BE2C (cell line): ENCODE results near the gene FAM47B. TPM values are rescaled to one million over a fixed set of nuclear protein-coding genes. Genes with fewer than 3 reads are reported as not detected.
A peak's percentile ranks its signal among the peaks of the same experiment; 100 is the strongest.

Experiments
- DNase-seq: peaks from one replicate; pipeline ENCODE4 v3.0.0-alpha.2; 2020
- H3K27me3 ChIP-seq: fragments of 250-450 bp; sonication (Bioruptor Pico); 2 replicates; pipeline ENCODE4 v1.5.1; 2020; ENCODE audit warnings: mild to moderate bottlenecking
- H3K36me3 ChIP-seq: fragments of 250-450 bp; sonication (Bioruptor Pico); 2 replicates; pipeline ENCODE4 v1.5.1; 2020; ENCODE audit warnings: mild to moderate bottlenecking
- H3K4me1 ChIP-seq: fragments of 250-450 bp; sonication (Bioruptor Pico); 2 replicates; pipeline ENCODE4 v1.5.1; 2020
- H3K4me3 ChIP-seq: 2 replicates; pipeline ENCODE4 v1.5.1; 2011; ENCODE audit warnings: low read depth, low read length
- H3K9me3 ChIP-seq: fragments of 250-450 bp; sonication (Bioruptor Pico); 2 replicates; pipeline ENCODE4 v1.5.1; 2020
- CTCF ChIP-seq: IDR thresholded peaks from 2 replicates; pipeline ENCODE4 v1.5.1; 2012; ENCODE audit warnings: mild to moderate bottlenecking, low read depth, low read length
- polyA plus RNA-seq: library from polyadenylated mRNA; unstranded; fragments of >200 nt; gene quantifications from one replicate; pipeline ENCODE4 v1.2.1, GENCODE V29; 2012; ENCODE audit warnings: low read depth, missing spikeins; ENCODE audit not compliant: insufficient read length, insufficient read depth

Gene FAM47B
- polyA plus RNA-seq, result not detected

DNA sequence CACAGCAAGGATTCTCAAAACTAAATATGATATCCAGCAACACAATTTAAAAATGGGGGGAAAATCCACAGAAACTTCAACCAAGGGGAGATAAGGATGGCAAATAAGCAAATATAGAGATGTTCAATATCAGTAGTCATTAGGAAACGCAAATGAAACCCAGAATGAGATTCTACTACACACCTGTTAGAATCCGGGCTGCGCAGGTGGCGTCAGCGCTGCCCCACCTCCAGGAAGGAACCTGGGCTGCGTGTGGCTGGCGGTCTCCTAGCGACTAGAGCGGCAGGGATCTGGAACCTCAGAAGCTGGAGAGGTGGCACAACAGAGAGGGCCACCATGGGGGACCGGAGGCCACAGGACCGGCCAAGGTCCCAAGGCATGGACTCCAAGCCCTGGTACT, at the start of gene FAM47B:
Gene FAM47B (plus strand): TSS at position 301 of the 400 bp plus-strand sequence. CDS start 36 bp downstream, at position 337.
- H3K27me3 ChIP-seq, result no peaks in the 10 kb centered on the region
- no peaks in the 10 kb centered on the region for H3K36me3 ChIP-seq
- no peaks in the 10 kb centered on the region for H3K4me1 ChIP-seq
- H3K9me3 ChIP-seq, result no peaks in the 10 kb centered on the region
- DNase-seq, result no peak
- no peak for TF ChIP-seq CTCF
- no peak within 1 kb of the TSS for H3K4me3 ChIP-seq

GRCh38 chrX:34893741-34894140, 48.9 kb upstream of the FAM47B start:
- no peaks in the 10 kb centered on the region for H3K9me3 ChIP-seq
- no peak overlapping the region for H3K4me3 ChIP-seq
- peak; percentile 40 for TF ChIP-seq CTCF
- no peaks in the 10 kb centered on the region for H3K36me3 ChIP-seq
- no peak for DNase-seq
- H3K4me1 ChIP-seq, result no peaks in the 10 kb centered on the region
- no peaks in the 10 kb centered on the region for H3K27me3 ChIP-seq

- TF ChIP-seq CTCF, result no peak
- no peaks in the 10 kb centered on the region for H3K27me3 ChIP-seq
- no peaks in the 10 kb centered on the region for H3K9me3 ChIP-seq
- H3K36me3 ChIP-seq, result no peaks in the 10 kb centered on the region
- no peak for DNase-seq
- H3K4me3 ChIP-seq, result no peak overlapping the region
- no peaks in the 10 kb centered on the region for H3K4me1 ChIP-seq
Measured at GRCh38 chrX:34900691-34901090, 41.9 kb upstream of the FAM47B start.

GRCh38 chrX:34901761-34902160, 40.8 kb upstream of the FAM47B start:
- no peak for DNase-seq
- TF ChIP-seq CTCF, result no peak
- no peaks in the 10 kb centered on the region for H3K27me3 ChIP-seq
- no peaks in the 10 kb centered on the region for H3K36me3 ChIP-seq
- H3K9me3 ChIP-seq, result no peaks in the 10 kb centered on the region
- H3K4me1 ChIP-seq, result no peaks in the 10 kb centered on the region
- no peak overlapping the region for H3K4me3 ChIP-seq

- no peak for TF ChIP-seq CTCF
- H3K4me3 ChIP-seq, result no peak overlapping the region
- DNase-seq, result no peak
- no peaks in the 10 kb centered on the region for H3K27me3 ChIP-seq
- no peaks in the 10 kb centered on the region for H3K9me3 ChIP-seq
- H3K4me1 ChIP-seq, result no peaks in the 10 kb centered on the region
- H3K36me3 ChIP-seq, result no peaks in the 10 kb centered on the region
Measured at GRCh38 chrX:34903316-34903715, 39.3 kb upstream of the FAM47B start.

DNA sequence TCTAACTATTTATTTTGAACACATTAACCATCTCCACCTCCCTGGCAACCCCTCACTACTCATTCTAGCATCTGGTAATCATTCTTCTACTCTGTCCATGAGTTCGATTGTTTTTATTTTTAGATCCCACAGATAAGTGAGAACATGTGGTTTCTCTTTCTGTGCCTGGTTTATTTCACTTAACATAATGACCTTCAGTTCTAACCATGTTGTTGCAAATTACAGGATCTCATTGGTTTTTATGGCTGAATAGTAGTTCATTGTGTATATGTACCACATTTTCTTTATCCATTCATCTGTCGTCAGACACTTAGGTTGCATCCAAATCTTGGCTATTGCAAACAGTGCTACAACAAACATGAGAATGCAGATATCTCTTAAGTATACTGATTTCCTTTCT, 33.4 kb upstream of the FAM47B start:
- no peaks in the 10 kb centered on the region for H3K4me1 ChIP-seq
- no peak overlapping the region for H3K4me3 ChIP-seq
- no peaks in the 10 kb centered on the region for H3K27me3 ChIP-seq
- no peak for DNase-seq
- no peaks in the 10 kb centered on the region for H3K9me3 ChIP-seq
- no peaks in the 10 kb centered on the region for H3K36me3 ChIP-seq
- TF ChIP-seq CTCF, result no peak
